HG03095 (cell line): Measurements from ENCODE around the gene PTPRCAP.
"Not testable (repeated sequence)": the region's sequence is repeated elsewhere in the genome, so short reads cannot be mapped to it uniquely, and the experiment has no call there.

Experiments
- ATAC-seq: cut with Tn5 transposase; IDR thresholded peaks from one replicate; pipeline ENCODE4 v1.9.1; 2021; ENCODE audit warnings: moderate library complexity; ENCODE audit not compliant: unreplicated experiment

Gene PTPRCAP

GRCh38 chr11:67428052-67429001 is 9.2 kb downstream of the PTPRCAP start, which contains the start of gene RPS6KB2:
Gene RPS6KB2, plus strand, starts transcription at chr11:67428494. Its CDS starts 52 bp downstream, at chr11:67428546.
- peak; percentile 47 for ATAC-seq

GRCh38 chr11:67427364-67427859 is 10.1 kb downstream of the PTPRCAP start:
- not testable (repeated sequence) for ATAC-seq

- no peak for ATAC-seq
These were observed 13.4 kb downstream of the PTPRCAP start for GRCh38 chr11:67423891-67424613.

GRCh38 chr11:67423466-67423865 is 14.0 kb downstream of the PTPRCAP start:
- no peak for ATAC-seq

- ATAC-seq, result no peak
These were observed 14.6 kb downstream of the PTPRCAP start for GRCh38 chr11:67422891-67423290.

GRCh38 chr11:67421430-67422031 is 16.0 kb downstream of the PTPRCAP start:
- ATAC-seq, result no peak

- peak; percentile 78 for ATAC-seq
These were observed 16.6 kb downstream of the PTPRCAP start for GRCh38 chr11:67420646-67421429.

GRCh38 chr11:67420147-67420645 is 17.3 kb downstream of the PTPRCAP start:
- ATAC-seq, result no peak

GRCh38 chr11:67419325-67420049 is 18.0 kb downstream of the PTPRCAP start:
- no peak for ATAC-seq

- no peak for ATAC-seq
These were observed 18.8 kb downstream of the PTPRCAP start for GRCh38 chr11:67418476-67419281.

GRCh38 chr11:67417425-67417824 is 20.1 kb downstream of the PTPRCAP start:
- ATAC-seq, result no peak

GRCh38 chr11:67416416-67417335 is 20.8 kb downstream of the PTPRCAP start:
- no peak for ATAC-seq

GRCh38 chr11:67415501-67416304 is 21.8 kb downstream of the PTPRCAP start, which contains the start of gene CARNS1:
Gene CARNS1, plus strand, starts transcription at chr11:67415678. Its CDS starts 522 bp downstream, at chr11:67416200.
- no peak for ATAC-seq

GRCh38 chr11:67413266-67413849 is 24.1 kb downstream of the PTPRCAP start:
- no peak for ATAC-seq

GRCh38 chr11:67412495-67413179 is 24.8 kb downstream of the PTPRCAP start:
- ATAC-seq, result no peak

- no peak for ATAC-seq
These were observed 25.7 kb downstream of the PTPRCAP start for GRCh38 chr11:67411785-67412152.
